HUES48 (cell line): ENCODE measurements around the gene TRIM27.

ENCODE experiments used
- H3K27ac ChIP-seq: one replicate; pipeline ENCODE4 v1.7.0; 2013; ENCODE audit warnings: low read depth, low read length, inconsistent platforms
- H3K27me3 ChIP-seq: 2 replicates; pipeline ENCODE4 v1.6.1; 2013; ENCODE audit warnings: mild to moderate bottlenecking, low read length; ENCODE audit not compliant: control insufficient read depth, insufficient read depth
- H3K36me3 ChIP-seq: 2 replicates; pipeline ENCODE4 v1.6.1; 2013; ENCODE audit warnings: low read length; ENCODE audit not compliant: control insufficient read depth, insufficient read depth
- H3K4me1 ChIP-seq: 2 replicates; pipeline ENCODE4 v1.6.1; 2013; ENCODE audit warnings: mild to moderate bottlenecking, low read length; ENCODE audit not compliant: control insufficient read depth, insufficient read depth
- H3K4me3 ChIP-seq: 2 replicates; pipeline ENCODE4 v1.5.1; 2013; ENCODE audit warnings: mild to moderate bottlenecking, low read depth, low read length
- H3K9ac ChIP-seq: 2 replicates; pipeline ENCODE4 v1.6.1; 2013; ENCODE audit warnings: mild to moderate bottlenecking, low read depth, low read length, moderate library complexity
- H3K9me3 ChIP-seq: 2 replicates; pipeline ENCODE4 v1.6.1; 2013; ENCODE audit warnings: low read length; ENCODE audit not compliant: control insufficient read depth, insufficient read depth

TRIM27 gene

GRCh38 chr6:28914941-28915340, 8.8 kb downstream of the TRIM27 start:
- no peak overlapping the region for H3K4me3 ChIP-seq
- H3K9ac ChIP-seq = no peak overlapping the region
- H3K27me3 ChIP-seq = no peaks in the 10 kb centered on the region
- no peak overlapping the region for H3K27ac ChIP-seq
- H3K9me3 ChIP-seq = no peaks in the 10 kb centered on the region
- no peaks in the 10 kb centered on the region for H3K4me1 ChIP-seq
- H3K36me3 ChIP-seq = peaks cover 95% of the 10 kb centered on the region

GRCh38 chr6:28910901-28911690, 12.7 kb downstream of the TRIM27 start:
- H3K4me3 ChIP-seq = no peak overlapping the region
- no peak overlapping the region for H3K9ac ChIP-seq
- H3K36me3 ChIP-seq = peaks cover 94% of the 10 kb centered on the region
- no peaks in the 10 kb centered on the region for H3K27me3 ChIP-seq
- no peak overlapping the region for H3K27ac ChIP-seq
- H3K9me3 ChIP-seq = no peaks in the 10 kb centered on the region
- no peaks in the 10 kb centered on the region for H3K4me1 ChIP-seq

- H3K9ac ChIP-seq = no peak overlapping the region
- H3K27ac ChIP-seq = no peak overlapping the region
- peaks cover 97% of the 10 kb centered on the region for H3K36me3 ChIP-seq
- H3K9me3 ChIP-seq = no peaks in the 10 kb centered on the region
- H3K27me3 ChIP-seq = no peaks in the 10 kb centered on the region
- no peaks in the 10 kb centered on the region for H3K4me1 ChIP-seq
- H3K4me3 ChIP-seq = no peak overlapping the region
Observed at GRCh38 chr6:28907394-28907793, 16.4 kb downstream of the TRIM27 start.

DNA sequence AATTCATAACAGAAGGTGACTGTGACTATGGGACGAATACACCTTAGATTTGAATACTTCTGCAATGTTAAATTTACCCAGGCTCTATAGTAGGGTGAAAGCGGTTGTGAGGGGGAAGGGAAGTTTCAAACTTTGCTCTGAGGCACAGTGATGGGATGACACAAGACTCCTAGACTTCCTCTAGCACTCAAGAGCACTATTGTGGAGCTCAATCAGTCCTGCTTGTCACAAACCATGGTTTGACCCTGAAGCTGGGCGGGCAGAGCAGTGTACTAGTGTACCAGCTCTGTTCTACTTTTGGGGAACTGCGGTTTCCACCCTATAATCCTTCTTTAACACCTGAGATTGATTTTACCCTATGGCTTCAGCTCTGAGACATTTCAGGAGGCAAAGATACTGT, 17.1 kb downstream of the TRIM27 start:
- Histone ChIP-seq H3K27me3 (no peaks in the 10 kb centered on the region), H3K9me3 (no peaks in the 10 kb centered on the region), H3K36me3 (peaks cover 97% of the 10 kb centered on the region), H3K4me3 (no peak overlapping the region), H3K9ac (no peak overlapping the region), H3K27ac (no peak overlapping the region), H3K4me1 (no peaks in the 10 kb centered on the region)

DNA sequence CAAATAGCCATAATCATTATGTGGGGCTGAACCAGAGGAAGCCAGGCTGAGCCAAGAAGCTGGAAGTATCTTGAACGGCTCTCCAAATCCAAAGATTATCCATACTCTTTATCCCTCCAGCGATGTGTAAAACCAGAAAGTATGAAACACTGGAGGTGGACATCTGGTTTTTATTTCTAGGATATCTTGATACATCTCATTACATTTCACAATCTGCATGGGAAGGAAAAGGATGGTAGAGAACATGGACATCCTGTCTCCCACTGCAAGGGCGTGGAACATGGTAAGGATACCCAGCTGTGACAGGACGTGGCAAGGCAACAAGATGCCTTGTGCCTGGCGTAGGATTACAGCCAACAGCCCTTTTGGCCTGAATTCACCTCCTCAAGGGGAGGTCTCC, 20.1 kb downstream of the TRIM27 start:
- H3K27me3 ChIP-seq = no peaks in the 10 kb centered on the region
- H3K27ac ChIP-seq = no peak overlapping the region
- no peaks in the 10 kb centered on the region for H3K9me3 ChIP-seq
- no peaks in the 10 kb centered on the region for H3K4me1 ChIP-seq
- no peak overlapping the region for H3K4me3 ChIP-seq
- H3K36me3 ChIP-seq = peaks cover 82% of the 10 kb centered on the region
- no peak overlapping the region for H3K9ac ChIP-seq

- Histone ChIP-seq H3K9ac (no peak overlapping the region), H3K4me3 (no peak overlapping the region), H3K9me3 (no peaks in the 10 kb centered on the region), H3K27me3 (no peaks in the 10 kb centered on the region), H3K4me1 (no peaks in the 10 kb centered on the region), H3K27ac (no peak overlapping the region), H3K36me3 (peaks cover 63% of the 10 kb centered on the region)
Observed at GRCh38 chr6:28901831-28902230, 22.0 kb downstream of the TRIM27 start.

DNA sequence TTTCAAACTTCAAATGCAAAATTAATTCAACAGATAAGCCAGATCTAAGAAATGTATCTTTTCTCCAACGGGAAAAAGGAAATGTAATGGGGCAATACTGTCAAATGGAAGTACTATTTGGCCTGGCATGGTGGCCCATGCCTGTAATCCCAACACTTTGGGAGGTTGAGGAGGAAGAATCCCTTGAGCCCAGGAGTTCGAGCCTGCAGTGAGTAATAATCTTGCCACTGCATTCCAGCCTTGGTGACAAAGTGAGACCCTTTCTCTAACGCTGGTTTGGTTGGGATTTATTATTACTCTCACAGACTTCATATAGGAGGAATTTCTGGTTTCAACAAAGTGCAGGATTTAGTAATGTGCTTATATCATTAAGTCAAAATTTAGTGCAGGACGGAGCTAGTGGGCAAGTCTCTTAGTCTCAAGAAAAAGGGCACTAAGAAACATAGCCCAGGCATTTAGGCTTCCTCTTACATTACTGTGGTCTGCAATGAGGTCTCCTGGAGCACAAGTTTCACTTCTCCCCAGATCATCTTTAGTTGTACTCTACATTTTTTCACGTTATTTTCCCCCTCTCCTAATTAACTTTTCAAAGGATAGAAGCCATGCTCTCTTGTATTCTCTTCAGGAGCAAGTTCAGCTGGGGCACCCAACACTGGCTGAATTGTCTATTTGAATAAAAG, 23.1 kb downstream of the TRIM27 start:
- H3K9me3 ChIP-seq = no peaks in the 10 kb centered on the region
- H3K27me3 ChIP-seq = no peaks in the 10 kb centered on the region
- peak overlapping the region; percentile 38 for H3K27ac ChIP-seq
- no peak overlapping the region for H3K9ac ChIP-seq
- no peaks in the 10 kb centered on the region for H3K4me1 ChIP-seq
- H3K36me3 ChIP-seq = peaks cover 53% of the 10 kb centered on the region
- H3K4me3 ChIP-seq = no peak overlapping the region

DNA sequence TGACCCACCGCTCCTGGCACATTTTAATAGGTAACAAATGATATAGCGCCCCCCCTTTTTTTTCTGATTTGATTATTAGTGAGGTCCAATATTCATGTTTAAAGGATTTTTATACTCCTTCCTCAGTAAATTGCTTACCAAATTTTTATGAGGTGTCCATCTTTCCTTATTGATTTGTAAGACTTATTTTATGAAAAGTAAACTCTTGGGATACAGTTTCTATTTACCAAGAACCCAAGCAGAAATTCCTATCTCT, 25.1 kb downstream of the TRIM27 start:
- Histone ChIP-seq H3K27me3 (no peaks in the 10 kb centered on the region), H3K4me3 (no peak overlapping the region), H3K27ac (no peak overlapping the region), H3K36me3 (peaks cover 32% of the 10 kb centered on the region), H3K9me3 (no peaks in the 10 kb centered on the region), H3K9ac (no peak overlapping the region), H3K4me1 (no peaks in the 10 kb centered on the region)

- H3K4me1 ChIP-seq = no peaks in the 10 kb centered on the region
- H3K27ac ChIP-seq = peak overlapping the region; percentile 96
- no peaks in the 10 kb centered on the region for H3K27me3 ChIP-seq
- peaks cover 20% of the 10 kb centered on the region for H3K36me3 ChIP-seq
- no peaks in the 10 kb centered on the region for H3K9me3 ChIP-seq
- H3K4me3 ChIP-seq = peak overlapping the region; percentile 76
- H3K9ac ChIP-seq = peak overlapping the region; percentile 87
Observed at GRCh38 chr6:28897369-28897745, 26.4 kb downstream of the TRIM27 start.

GRCh38 chr6:28896505-28897368, 27.0 kb downstream of the TRIM27 start:
- no peaks in the 10 kb centered on the region for H3K9me3 ChIP-seq
- H3K4me3 ChIP-seq = peak overlapping the region; percentile 76
- H3K27ac ChIP-seq = peak overlapping the region; percentile 96

More at GRCh38 chr6:28896505-28897368, 27.0 kb downstream of the TRIM27 start:
- Histone ChIP-seq H3K36me3 (peaks cover 13% of the 10 kb centered on the region), H3K4me1 (no peaks in the 10 kb centered on the region), H3K9ac (peak overlapping the region; percentile 87), H3K27me3 (no peaks in the 10 kb centered on the region)
